ENCODE measurements around the gene PITPNC1.

DNA sequence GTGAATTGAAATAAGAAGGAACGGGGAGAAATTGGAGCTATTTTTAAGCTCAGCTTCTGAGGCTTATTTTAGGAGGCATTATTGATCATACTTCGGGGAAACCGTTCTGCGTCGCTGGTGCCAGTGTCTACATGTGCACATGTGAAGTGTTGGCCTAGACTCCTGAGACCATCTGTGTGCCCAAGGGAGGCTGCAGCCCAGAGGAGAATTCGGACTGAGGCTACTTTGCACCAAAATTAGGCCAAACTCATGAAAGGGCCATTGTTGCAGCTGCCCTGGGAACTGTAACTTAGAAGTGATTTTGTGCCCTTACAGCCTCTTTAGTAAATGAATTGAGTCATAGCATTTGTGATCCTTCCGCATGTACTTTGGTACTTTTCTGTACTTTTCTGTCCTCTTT, 238.7 kb downstream of the PITPNC1 start:
- TF ChIP-seq POLR2A (IDR thresholded peaks at IDR 0.05) (no peak), CTCF (IDR thresholded peaks at IDR 0.05) (no peak), EP300 (IDR thresholded peaks at IDR 0.05) (no peak), POLR2AphosphoS5 (IDR thresholded peaks at IDR 0.05) (no peak)

All from upper lobe of left lung (tissue), 4 donors.